Measurements from ENCODE around the gene KPTN.

KPTN gene

GRCh38 chr19:47471733-47472457 lies 12.1 kb downstream of the KPTN start, which contains the start of gene SLC8A2:
SLC8A2 (minus strand) TSS chr19:47471893; CDS start chr19:47466403, 5,490 bp downstream.
- Mint-ChIP-seq H3K4me3 (peak within 1 kb of the TSS; percentile 72 to 78 (median 76)), H3K36me3 (ENCODE audit: low read depth) (peaks cover 3% of the 10 kb centered on the region), H3K4me1 (peaks cover 10% of the 10 kb centered on the region), H3K9me3 (no peaks in the 10 kb centered on the region), H3K27me3 (ENCODE audit: low read depth) (peaks cover 69% of the 10 kb centered on the region), H3K27ac (no peak within 1 kb of the TSS)
- no peak for TF ChIP-seq CTCF (IDR thresholded peaks at IDR 0.05; ENCODE audit: unreplicated experiment in 3 of 3)

- H3K36me3 Mint-ChIP-seq (ENCODE audit: low read depth) = peaks cover 3% of the 10 kb centered on the region
- no peak overlapping the region for H3K27ac Mint-ChIP-seq
- TF ChIP-seq CTCF (IDR thresholded peaks at IDR 0.05; ENCODE audit: unreplicated experiment in 3 of 3) = no peak
- H3K9me3 Mint-ChIP-seq = no peaks in the 10 kb centered on the region
- peaks cover 74% of the 10 kb centered on the region for H3K27me3 Mint-ChIP-seq (ENCODE audit: low read depth)
- H3K4me1 Mint-ChIP-seq = peaks cover 10% of the 10 kb centered on the region
- H3K4me3 Mint-ChIP-seq = peak overlapping the region; percentile 60 to 76 (median 72)
These were observed 12.7 kb downstream of the KPTN start for GRCh38 chr19:47471381-47471732.

- no peak overlapping the region for H3K27ac Mint-ChIP-seq
- TF ChIP-seq CTCF (IDR thresholded peaks at IDR 0.05; ENCODE audit: unreplicated experiment in 3 of 3) = no peak
These were observed 13.4 kb downstream of the KPTN start for GRCh38 chr19:47470447-47471195.

GRCh38 chr19:47469719-47470118 lies 14.3 kb downstream of the KPTN start:
- H3K4me3 Mint-ChIP-seq = no peak overlapping the region
- H3K36me3 Mint-ChIP-seq (ENCODE audit: low read depth) = no peaks in the 10 kb centered on the region
- H3K27ac Mint-ChIP-seq = no peak overlapping the region
- TF ChIP-seq CTCF (IDR thresholded peaks at IDR 0.05; ENCODE audit: unreplicated experiment in 3 of 3) = no peak
- peaks cover 84% of the 10 kb centered on the region for H3K27me3 Mint-ChIP-seq (ENCODE audit: low read depth)
- no peaks in the 10 kb centered on the region for H3K9me3 Mint-ChIP-seq
- peaks cover 10% of the 10 kb centered on the region for H3K4me1 Mint-ChIP-seq

More at GRCh38 chr19:47470447-47471195, 13.4 kb downstream of the KPTN start:
- peaks cover 78% of the 10 kb centered on the region for H3K27me3 Mint-ChIP-seq (ENCODE audit: low read depth)
- no peaks in the 10 kb centered on the region for H3K9me3 Mint-ChIP-seq
- H3K4me3 Mint-ChIP-seq = peak overlapping the region; percentile 60 to 76 (median 72)
- H3K4me1 Mint-ChIP-seq = peaks cover 10% of the 10 kb centered on the region
- peaks cover 3% of the 10 kb centered on the region for H3K36me3 Mint-ChIP-seq (ENCODE audit: low read depth)

GRCh38 chr19:47469363-47469700 lies 14.7 kb downstream of the KPTN start:
- Mint-ChIP-seq H3K4me3 (no peak overlapping the region), H3K27ac (no peak overlapping the region), H3K36me3 (ENCODE audit: low read depth) (no peaks in the 10 kb centered on the region), H3K27me3 (ENCODE audit: low read depth) (peaks cover 81% of the 10 kb centered on the region), H3K9me3 (no peaks in the 10 kb centered on the region), H3K4me1 (peaks cover 10% of the 10 kb centered on the region)
- no peak for TF ChIP-seq CTCF (IDR thresholded peaks at IDR 0.05; ENCODE audit: unreplicated experiment in 3 of 3)

Measured in nephron (organoid).